ENCODE data around the gene ACSL6. TPM values are rescaled to one million over a fixed set of nuclear protein-coding genes. Genes with fewer than 3 reads are reported as not detected.

Gene ACSL6
- total and polyA plus RNA-seq, 2 experiments from 2014 or later, result 1.7 to 2.4 TPM

- Histone ChIP-seq H3K27ac (no peak overlapping the region), H3K4me2 (no peak overlapping the region), H3K27me3 (peaks cover 21% of the 10 kb centered on the region), H4K20me1 (ENCODE audit: insufficient read depth, poor library complexity, severe bottlenecking) (no peaks in the 10 kb centered on the region), H3K4me3 (no peak overlapping the region), H3K36me3 (replicated peaks; ENCODE audit: insufficient read depth, low read depth) (no peaks in the 10 kb centered on the region), H3K9me2 (replicated peaks; ENCODE audit: insufficient read depth) (no peaks in the 10 kb centered on the region), H2AFZ (no peak overlapping the region), H3K9me3 (ENCODE audit: low read depth) (no peaks in the 10 kb centered on the region), H3K79me2 (no peaks in the 10 kb centered on the region), H3K4me1 (ENCODE audit: insufficient read depth) (no peaks in the 10 kb centered on the region)
- no peak for DNase-seq (ENCODE audit: low spot score)
- WGBS (ENCODE audit: low lambda C conversion rate, missing lambda C conversion rate), result 73% methylated on average over 5 of the region's 5 CpGs
- TF ChIP-seq CTCF (IDR thresholded peaks at IDR 0.05; ENCODE audit: poor library complexity) (no peak), EZH2phosphoT487 (IDR thresholded peaks at IDR 0.05; ENCODE audit: low read depth, severe bottlenecking, unreplicated experiment) (no peak), EZH2 (IDR thresholded peaks at IDR 0.05; ENCODE audit: borderline replicate concordance) (no peak)
Measured at GRCh38 chr5:132023258-132024116, 12.0 kb upstream of the ACSL6 start.

- Histone ChIP-seq H4K20me1 (ENCODE audit: insufficient read depth, poor library complexity, severe bottlenecking) (no peaks in the 10 kb centered on the region), H3K4me2 (no peak overlapping the region), H3K4me3 (no peak overlapping the region), H3K79me2 (no peaks in the 10 kb centered on the region), H3K36me3 (replicated peaks; ENCODE audit: insufficient read depth, low read depth) (no peaks in the 10 kb centered on the region), H3K27ac (no peak overlapping the region), H3K4me1 (ENCODE audit: insufficient read depth) (no peaks in the 10 kb centered on the region), H3K9me3 (ENCODE audit: low read depth) (no peaks in the 10 kb centered on the region), H3K27me3 (peaks cover 29% of the 10 kb centered on the region), H2AFZ (no peak overlapping the region), H3K9me2 (replicated peaks; ENCODE audit: insufficient read depth) (no peaks in the 10 kb centered on the region)
- TF ChIP-seq EZH2phosphoT487 (IDR thresholded peaks at IDR 0.05; ENCODE audit: low read depth, severe bottlenecking, unreplicated experiment) (no peak), EZH2 (IDR thresholded peaks at IDR 0.05; ENCODE audit: borderline replicate concordance) (no peak), CTCF (IDR thresholded peaks at IDR 0.05; ENCODE audit: poor library complexity) (no peak)
- DNase-seq (ENCODE audit: low spot score), result no peak
- WGBS (ENCODE audit: low lambda C conversion rate, missing lambda C conversion rate), result 88% methylated on average over 2 of the region's 2 CpGs
Measured at GRCh38 chr5:132022737-132023136, 11.3 kb upstream of the ACSL6 start.

GRCh38 chr5:132021654-132022053 lies 10.2 kb upstream of the ACSL6 start:
- Histone ChIP-seq H3K9me2 (replicated peaks; ENCODE audit: insufficient read depth) (no peaks in the 10 kb centered on the region), H3K4me3 (no peak overlapping the region), H2AFZ (no peak overlapping the region), H3K27ac (no peak overlapping the region), H4K20me1 (ENCODE audit: insufficient read depth, poor library complexity, severe bottlenecking) (no peaks in the 10 kb centered on the region), H3K4me1 (ENCODE audit: insufficient read depth) (no peaks in the 10 kb centered on the region), H3K9me3 (ENCODE audit: low read depth) (no peaks in the 10 kb centered on the region), H3K36me3 (replicated peaks; ENCODE audit: insufficient read depth, low read depth) (no peaks in the 10 kb centered on the region), H3K4me2 (no peak overlapping the region), H3K27me3 (peaks cover 38% of the 10 kb centered on the region), H3K79me2 (no peaks in the 10 kb centered on the region)
- TF ChIP-seq CTCF (IDR thresholded peaks at IDR 0.05; ENCODE audit: poor library complexity) (no peak), EZH2phosphoT487 (IDR thresholded peaks at IDR 0.05; ENCODE audit: low read depth, severe bottlenecking, unreplicated experiment) (no peak), EZH2 (IDR thresholded peaks at IDR 0.05; ENCODE audit: borderline replicate concordance) (no peak)
- WGBS (ENCODE audit: low lambda C conversion rate, missing lambda C conversion rate), result 69% methylated on average over 2 of the region's 2 CpGs
- no peak for DNase-seq (ENCODE audit: low spot score)

All from hepatocyte (in vitro differentiated cells).